LHCN-M2 (cell line): ENCODE results near the gene ADAMTS15. TPM values are rescaled to one million over a fixed set of nuclear protein-coding genes. Genes with fewer than 3 reads are reported as not detected.

Source experiments
- total RNA-seq: library from RNA; depleted of rRNA; stranded (reverse); fragments of >200 nt; gene quantifications from 2 replicates; pipeline ENCODE4 v1.2.3, GENCODE V29; 2014; rRNA removed

The ADAMTS15 gene
- total RNA-seq, 1 experiment from 2014 or later = 0.92 TPM

Other genes with a start within 250 kb of the ADAMTS15 start
- gene ZBTB44, start 133.7 kb upstream of the ADAMTS15 start, total RNA-seq = 9.9 and 14.7 TPM in 2 replicates
- gene ADAMTS8, start 20.0 kb upstream of the ADAMTS15 start, total RNA-seq = not detected in 2 replicates